Transverse colon (tissue), 3 donors: ENCODE data around the gene CNTN1.

ENCODE experiments used
- CTCF ChIP-seq, 5 experiments: fragments of 200-600 bp in 3 of 5; fragments of 450-650 bp in 2 of 5; sonication (generic) in 3 of 5; IDR thresholded peaks; 1 replicate in 2 of 5; 2 replicates in 3 of 5; pipeline ENCODE4 v1.5.1; 2016 to 2017; ENCODE audit warnings: antibody characterized with exemption in 5 of 5, inconsistent platforms in 3 of 5, mild to moderate bottlenecking in 2 of 5, moderate library complexity in 1 of 5
- POLR2A ChIP-seq: fragments of 450-650 bp; IDR thresholded peaks from one replicate; pipeline ENCODE4 v1.6.1; 2016; ENCODE audit warnings: antibody characterized with exemption, mild to moderate bottlenecking, moderate library complexity

- no peak for TF ChIP-seq CTCF (IDR thresholded peaks at IDR 0.05)
- no peak for TF ChIP-seq POLR2A
Measured at GRCh38 chr12:41032386-41032785, 340.1 kb downstream of the CNTN1 start.
